Spleen (tissue), 7 donors: ENCODE data around the gene TBC1D16.

Experiments
- CTCF ChIP-seq, 11 experiments: fragments of 200-600 bp in 7 of 11; fragments of 450-650 bp in 4 of 11; sonication (generic) in 4 of 11; IDR thresholded peaks in 8 of 11; conservative IDR thresholded peaks in 3 of 11; 1 replicate in 7 of 11; 2 replicates in 4 of 11; pipeline versions ENCODE4 v1.4.0 to v1.8.0; 2016 to 2021; ENCODE audit warnings: antibody characterized with exemption in 11 of 11, inconsistent platforms in 4 of 11, mild to moderate bottlenecking in 1 of 11
- POLR2A ChIP-seq, 3 donors: fragments of 450-650 bp; IDR thresholded peaks; one replicate each; pipeline ENCODE4 v1.5.1; 2017; ENCODE audit warnings: antibody characterized with exemption in 3 of 3, mild to moderate bottlenecking in 1 of 3
- POLR2AphosphoS5 ChIP-seq, 3 donors: sonication (generic); formaldehyde crosslinking; IDR thresholded peaks; one replicate each; pipeline ENCODE4 v1.5.1; 2017; ENCODE audit warnings: antibody characterized with exemption in 3 of 3
- donor health status: DM: no; HTN: no; CAD: no; lungs with moderate emphysema.
- donor health status: DM: no; HTN: no; CAD: no.
- donor health status: DM: no; HTN: no; CAD: no.

GRCh38 chr17:79931817-79932309 is 103.8 kb downstream of the TBC1D16 start:
- no peak for TF ChIP-seq CTCF (IDR thresholded peaks at IDR 0.05 in 8 of 11, conservative IDR thresholded peaks at IDR 0.05 in 3 of 11)
- no peak for TF ChIP-seq POLR2A (IDR thresholded peaks at IDR 0.05)
- no peak for TF ChIP-seq POLR2AphosphoS5 (IDR thresholded peaks at IDR 0.05)
